ENCODE data around the gene EFNA2.

DNA sequence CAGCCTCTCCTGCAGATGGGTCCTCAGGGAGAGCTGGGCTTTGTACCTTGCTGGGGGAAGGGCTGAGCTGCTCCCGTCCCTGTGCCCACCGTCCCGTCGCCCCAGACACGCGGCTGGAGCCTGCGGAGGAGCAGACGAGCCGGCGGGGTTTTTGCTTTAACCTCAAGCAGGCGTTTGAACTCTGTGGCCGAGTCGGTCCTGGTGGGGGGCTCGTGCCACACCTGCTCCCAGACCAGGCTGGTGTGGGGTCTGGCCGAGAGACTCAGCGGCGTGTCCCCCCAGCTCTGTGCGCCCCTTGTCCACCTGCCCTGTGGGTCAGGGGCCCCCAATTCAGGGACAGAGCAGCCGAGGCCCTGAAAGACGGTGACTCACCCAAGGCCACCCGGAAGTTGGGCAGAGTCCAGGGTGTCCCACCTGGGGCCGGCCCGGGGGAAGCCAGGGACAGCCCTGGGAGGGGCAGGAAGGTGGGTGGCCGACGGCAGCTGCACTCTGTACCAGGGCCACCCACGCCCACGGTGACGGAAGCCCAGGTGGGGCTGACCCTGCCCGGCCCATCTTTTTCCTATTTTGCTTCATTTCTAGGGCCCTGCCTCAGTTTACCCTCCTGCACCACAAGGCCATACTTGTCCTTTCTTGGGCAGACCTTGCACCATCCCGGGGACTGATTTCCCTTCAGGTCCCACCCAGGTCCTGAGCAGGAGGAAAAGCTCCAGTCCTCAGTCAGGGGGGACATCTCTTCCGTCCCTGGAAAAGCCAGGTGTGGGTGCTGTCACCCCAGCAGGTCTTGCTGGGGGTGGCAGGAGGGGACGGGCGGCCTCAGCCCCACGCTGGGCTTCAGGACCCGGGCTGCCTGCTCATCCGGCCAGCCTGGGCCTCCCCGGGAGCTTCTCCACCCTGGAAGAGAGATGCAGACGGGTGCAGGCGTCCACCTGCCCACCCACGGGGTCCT, 5.3 kb downstream of the EFNA2 start:
- TF ChIP-seq POLR2A (IDR thresholded peaks at IDR 0.05; ENCODE audit: low read length) (no peak), JUNB (IDR thresholded peaks at IDR 0.05) (no peak), RCOR1 (IDR thresholded peaks at IDR 0.05; ENCODE audit: low read depth, low read length) (no peak), CHD4 (IDR thresholded peaks at IDR 0.05; ENCODE audit: borderline replicate concordance) (no peak), TFCP2L1 (CRISPR knock-in tag; IDR thresholded peaks at IDR 0.05) (no peak), SMC3 (IDR thresholded peaks at IDR 0.05) (no peak), CEBPB (IDR thresholded peaks at IDR 0.05) (no peak), EP300 (IDR thresholded peaks at IDR 0.05) (no peak), CBX2 (IDR thresholded peaks at IDR 0.05; ENCODE audit: borderline replicate concordance, low read depth) (no peak)
- TF ChIP-seq, protein P1, sequence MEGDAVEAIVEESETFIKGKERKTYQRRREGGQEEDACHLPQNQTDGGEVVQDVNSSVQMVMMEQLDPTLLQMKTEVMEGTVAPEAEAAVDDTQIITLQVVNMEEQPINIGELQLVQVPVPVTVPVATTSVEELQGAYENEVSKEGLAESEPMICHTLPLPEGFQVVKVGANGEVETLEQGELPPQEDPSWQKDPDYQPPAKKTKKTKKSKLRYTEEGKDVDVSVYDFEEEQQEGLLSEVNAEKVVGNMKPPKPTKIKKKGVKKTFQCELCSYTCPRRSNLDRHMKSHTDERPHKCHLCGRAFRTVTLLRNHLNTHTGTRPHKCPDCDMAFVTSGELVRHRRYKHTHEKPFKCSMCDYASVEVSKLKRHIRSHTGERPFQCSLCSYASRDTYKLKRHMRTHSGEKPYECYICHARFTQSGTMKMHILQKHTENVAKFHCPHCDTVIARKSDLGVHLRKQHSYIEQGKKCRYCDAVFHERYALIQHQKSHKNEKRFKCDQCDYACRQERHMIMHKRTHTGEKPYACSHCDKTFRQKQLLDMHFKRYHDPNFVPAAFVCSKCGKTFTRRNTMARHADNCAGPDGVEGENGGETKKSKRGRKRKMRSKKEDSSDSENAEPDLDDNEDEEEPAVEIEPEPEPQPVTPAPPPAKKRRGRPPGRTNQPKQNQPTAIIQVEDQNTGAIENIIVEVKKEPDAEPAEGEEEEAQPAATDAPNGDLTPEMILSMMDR (IDR thresholded peaks at IDR 0.05), result no peak
- TF ChIP-seq, protein P2, sequence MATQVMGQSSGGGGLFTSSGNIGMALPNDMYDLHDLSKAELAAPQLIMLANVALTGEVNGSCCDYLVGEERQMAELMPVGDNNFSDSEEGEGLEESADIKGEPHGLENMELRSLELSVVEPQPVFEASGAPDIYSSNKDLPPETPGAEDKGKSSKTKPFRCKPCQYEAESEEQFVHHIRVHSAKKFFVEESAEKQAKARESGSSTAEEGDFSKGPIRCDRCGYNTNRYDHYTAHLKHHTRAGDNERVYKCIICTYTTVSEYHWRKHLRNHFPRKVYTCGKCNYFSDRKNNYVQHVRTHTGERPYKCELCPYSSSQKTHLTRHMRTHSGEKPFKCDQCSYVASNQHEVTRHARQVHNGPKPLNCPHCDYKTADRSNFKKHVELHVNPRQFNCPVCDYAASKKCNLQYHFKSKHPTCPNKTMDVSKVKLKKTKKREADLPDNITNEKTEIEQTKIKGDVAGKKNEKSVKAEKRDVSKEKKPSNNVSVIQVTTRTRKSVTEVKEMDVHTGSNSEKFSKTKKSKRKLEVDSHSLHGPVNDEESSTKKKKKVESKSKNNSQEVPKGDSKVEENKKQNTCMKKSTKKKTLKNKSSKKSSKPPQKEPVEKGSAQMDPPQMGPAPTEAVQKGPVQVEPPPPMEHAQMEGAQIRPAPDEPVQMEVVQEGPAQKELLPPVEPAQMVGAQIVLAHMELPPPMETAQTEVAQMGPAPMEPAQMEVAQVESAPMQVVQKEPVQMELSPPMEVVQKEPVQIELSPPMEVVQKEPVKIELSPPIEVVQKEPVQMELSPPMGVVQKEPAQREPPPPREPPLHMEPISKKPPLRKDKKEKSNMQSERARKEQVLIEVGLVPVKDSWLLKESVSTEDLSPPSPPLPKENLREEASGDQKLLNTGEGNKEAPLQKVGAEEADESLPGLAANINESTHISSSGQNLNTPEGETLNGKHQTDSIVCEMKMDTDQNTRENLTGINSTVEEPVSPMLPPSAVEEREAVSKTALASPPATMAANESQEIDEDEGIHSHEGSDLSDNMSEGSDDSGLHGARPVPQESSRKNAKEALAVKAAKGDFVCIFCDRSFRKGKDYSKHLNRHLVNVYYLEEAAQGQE (IDR thresholded peaks at IDR 0.05), result no peak
- TF ChIP-seq, protein P3, sequence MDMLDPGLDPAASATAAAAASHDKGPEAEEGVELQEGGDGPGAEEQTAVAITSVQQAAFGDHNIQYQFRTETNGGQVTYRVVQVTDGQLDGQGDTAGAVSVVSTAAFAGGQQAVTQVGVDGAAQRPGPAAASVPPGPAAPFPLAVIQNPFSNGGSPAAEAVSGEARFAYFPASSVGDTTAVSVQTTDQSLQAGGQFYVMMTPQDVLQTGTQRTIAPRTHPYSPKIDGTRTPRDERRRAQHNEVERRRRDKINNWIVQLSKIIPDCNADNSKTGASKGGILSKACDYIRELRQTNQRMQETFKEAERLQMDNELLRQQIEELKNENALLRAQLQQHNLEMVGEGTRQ (IDR thresholded peaks at IDR 0.05), result no peak

All from A549 (cell line).